Articular chondrocyte of knee joint (primary cell): ENCODE data around the gene PPIL1. TPM values are rescaled to one million over a fixed set of nuclear protein-coding genes. Genes with fewer than 3 reads are reported as not detected.

Source experiments
- total RNA-seq: library from RNA; depleted of rRNA; stranded (reverse); fragments of >200 nt; gene quantifications from 2 replicates; pipeline ENCODE4 v1.2.3, GENCODE V29; 2012

PPIL1 gene
- 18.9 and 21.2 TPM in 2 replicates for total RNA-seq

GRCh38 chr6:36874443-36875249 lies at the start of gene PPIL1:
Gene PPIL1, minus strand, starts transcription at chr6:36874803. Its CDS starts 31 bp downstream, at chr6:36874772.

GRCh38 chr6:36885461-36886401 lies 11.1 kb upstream of the PPIL1 start, which contains the start of gene C6orf89:
Gene C6orf89, plus strand, starts transcription at chr6:36885952. Its CDS starts 13,493 bp downstream, at chr6:36899445.

GRCh38 chr6:36838896-36839748 lies 35.5 kb downstream of the PPIL1 start, which contains the start of gene CPNE5:
Gene CPNE5, minus strand, starts transcription at chr6:36839444. Its CDS starts 67 bp downstream, at chr6:36839377.

Other genes with a start within 250 kb of the PPIL1 start
- 179 and 284 TPM in 2 replicates for gene CDKN1A, start 196.1 kb downstream of the PPIL1 start, total RNA-seq
- gene RAB44, start 177.0 kb downstream of the PPIL1 start, total RNA-seq, result under 0.01 and 0.13 TPM in 2 replicates
- gene CPNE5, start 35.4 kb downstream of the PPIL1 start, total RNA-seq, result 0.65 and 0.76 TPM in 2 replicates
- gene C6orf89, start 11.1 kb upstream of the PPIL1 start, total RNA-seq, result 90.9 and 98.8 TPM in 2 replicates
- gene PI16, start 79.9 kb upstream of the PPIL1 start, total RNA-seq, result under 0.01 and 0.52 TPM in 2 replicates
- gene MTCH1, start 111.4 kb upstream of the PPIL1 start, total RNA-seq, result 208 and 250 TPM in 2 replicates
- not detected in 2 replicates for gene FGD2, start 130.9 kb upstream of the PPIL1 start, total RNA-seq